ENCODE measurements around the gene CACNB1.

Gene CACNB1

DNA sequence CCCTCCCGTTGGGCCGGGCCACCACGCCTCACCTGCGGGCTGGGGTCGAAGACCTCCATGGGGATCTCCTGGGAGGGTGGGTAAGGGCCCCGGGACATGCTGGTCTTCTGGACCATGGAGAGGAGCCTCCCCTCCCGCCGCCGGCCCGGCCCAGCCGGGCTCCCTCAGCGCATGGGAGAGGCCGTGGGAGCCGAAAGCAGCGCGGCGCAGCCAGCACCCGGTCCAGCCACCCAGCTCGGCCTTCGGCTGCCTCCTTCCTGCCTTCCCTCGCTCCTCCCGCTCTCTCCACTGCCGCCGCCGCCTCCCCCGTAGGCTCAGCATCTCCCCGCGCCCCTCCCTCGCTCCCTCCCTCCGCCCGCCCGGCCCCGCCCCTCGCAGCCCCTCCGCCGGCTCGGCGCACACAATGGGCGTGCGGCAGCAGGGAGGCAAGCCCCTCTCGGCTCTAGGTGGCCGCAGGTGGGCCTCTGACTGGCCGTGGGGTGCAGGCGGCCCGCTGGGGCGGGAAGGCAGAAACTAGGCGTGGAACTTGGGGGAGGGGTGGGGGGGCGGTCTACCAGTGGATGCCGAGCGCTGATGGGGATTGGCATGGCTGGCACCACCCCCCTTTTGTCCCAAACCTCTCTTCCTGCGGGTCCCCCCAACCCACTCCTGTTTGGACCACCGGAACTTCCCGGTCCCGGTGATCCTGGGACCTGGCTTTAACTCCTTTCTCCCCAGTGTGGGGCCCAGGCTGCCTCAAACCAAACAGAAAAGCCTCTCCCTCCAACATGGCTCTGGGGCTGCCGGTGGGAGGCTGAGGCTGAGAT is at the start of gene CACNB1:
CACNB1 (minus strand) TSS at position 290 of the 806 bp plus-strand sequence; CDS start at position 116, 174 bp downstream.
- DNase-seq: peak; percentile 22

DNA sequence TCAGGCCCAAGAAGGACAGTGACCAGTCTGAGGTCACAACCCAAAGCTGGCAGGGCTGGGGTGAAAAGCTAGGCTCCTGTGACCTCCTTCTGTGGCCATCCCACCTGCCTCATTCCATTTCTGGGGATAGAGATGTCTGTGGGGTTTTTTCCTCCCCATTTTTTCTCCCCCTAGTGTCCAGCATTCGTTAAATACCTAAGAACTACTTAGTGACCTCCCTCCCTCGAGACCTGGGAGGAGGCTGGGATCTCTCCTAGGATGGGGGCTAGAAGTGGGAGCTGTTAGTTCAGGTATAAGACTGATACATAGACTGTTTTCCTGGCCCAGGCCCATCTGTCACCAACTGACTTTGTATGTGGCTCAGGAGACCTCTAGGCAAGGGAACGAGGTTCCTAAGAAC is 48.8 kb upstream of the CACNB1 start:
- no peak for DNase-seq

GRCh38 chr17:39244600-39245570 is 47.4 kb upstream of the CACNB1 start:
- peak; percentile 18 for DNase-seq

- DNase-seq: no peak
Observed at GRCh38 chr17:39244016-39244599, 46.6 kb upstream of the CACNB1 start.

GRCh38 chr17:39243155-39243554 is 45.7 kb upstream of the CACNB1 start:
- no peak for DNase-seq

DNA sequence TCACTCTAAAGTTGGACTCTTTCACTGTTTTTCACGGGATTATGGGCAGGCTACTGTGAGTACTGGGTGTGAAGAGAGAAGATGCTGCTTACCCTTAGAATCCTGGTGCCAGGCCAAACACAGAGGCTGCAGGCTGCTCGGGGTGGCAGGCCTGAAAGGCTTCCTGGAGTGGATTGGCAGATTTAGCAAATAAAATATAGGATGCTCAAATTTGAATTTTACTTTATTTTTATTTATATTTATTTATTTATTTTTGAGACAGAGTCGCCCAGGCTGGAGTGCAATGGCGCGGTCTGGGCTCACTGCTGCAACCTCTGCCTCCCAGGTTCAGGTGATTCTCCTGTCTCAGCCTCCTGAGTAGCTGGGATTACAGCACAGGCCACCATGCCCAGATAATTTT is 43.2 kb upstream of the CACNB1 start:
- no peak for DNase-seq

DNA sequence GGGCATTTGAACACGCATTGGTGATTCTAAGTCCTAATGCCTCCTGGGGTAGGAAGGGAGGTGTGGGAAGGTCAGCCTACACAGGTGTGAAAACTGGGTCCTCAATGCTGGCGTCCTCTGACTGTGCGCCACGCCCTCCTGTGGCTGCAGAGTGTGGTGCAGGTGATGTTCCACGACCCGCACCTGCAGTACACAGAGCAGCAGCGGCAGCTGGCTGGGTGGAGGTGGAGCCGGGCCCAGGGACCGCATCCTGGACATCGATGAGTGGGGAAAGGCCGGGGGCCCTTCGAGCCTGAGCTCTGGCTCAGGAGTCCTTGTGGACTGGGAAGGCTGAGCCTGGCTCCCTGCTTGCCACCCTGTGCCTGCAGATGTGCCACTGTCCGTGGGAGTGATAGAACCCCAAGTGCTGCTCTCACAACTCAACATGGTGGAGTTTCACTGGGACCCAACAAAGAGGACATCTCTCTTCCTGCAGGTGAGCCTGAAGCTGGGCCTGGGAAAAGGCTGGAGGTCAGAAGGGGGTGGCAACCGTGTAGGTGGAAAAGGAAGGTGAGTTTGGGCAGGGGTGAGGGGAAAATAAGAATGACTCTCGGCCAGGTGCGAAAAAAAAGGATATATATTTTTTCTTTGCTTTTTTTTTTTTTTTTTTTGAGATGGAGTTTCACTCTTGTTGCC is 42.3 kb upstream of the CACNB1 start:
- DNase-seq: no peak

- no peak for DNase-seq
Observed at GRCh38 chr17:39238311-39238972, 41.0 kb upstream of the CACNB1 start.

DNA sequence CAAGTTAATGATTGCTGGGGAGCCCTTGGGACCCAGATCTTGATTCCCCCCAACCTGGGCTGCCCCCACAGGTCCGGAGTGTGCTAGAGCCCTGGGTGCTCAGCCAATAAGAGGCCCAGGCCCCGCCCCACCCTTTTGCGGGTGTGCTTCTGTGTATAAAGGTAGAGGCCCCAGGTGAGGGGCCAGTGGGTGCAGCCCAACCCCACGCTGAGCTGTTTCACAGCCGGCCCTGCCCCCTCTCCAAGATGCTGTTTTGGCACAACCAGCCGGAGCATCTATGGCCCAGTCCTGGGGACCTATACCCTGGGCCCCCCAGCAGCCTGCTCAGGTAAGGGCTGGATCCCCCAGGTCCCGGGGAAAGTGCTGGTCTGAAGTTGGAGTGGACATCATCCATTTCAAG is 40.1 kb upstream of the CACNB1 start:
- no peak for DNase-seq

GRCh38 chr17:39236981-39237441 is 39.5 kb upstream of the CACNB1 start:
- no peak for DNase-seq

GRCh38 chr17:39236450-39236927 is 39.0 kb upstream of the CACNB1 start:
- no peak for DNase-seq

DNA sequence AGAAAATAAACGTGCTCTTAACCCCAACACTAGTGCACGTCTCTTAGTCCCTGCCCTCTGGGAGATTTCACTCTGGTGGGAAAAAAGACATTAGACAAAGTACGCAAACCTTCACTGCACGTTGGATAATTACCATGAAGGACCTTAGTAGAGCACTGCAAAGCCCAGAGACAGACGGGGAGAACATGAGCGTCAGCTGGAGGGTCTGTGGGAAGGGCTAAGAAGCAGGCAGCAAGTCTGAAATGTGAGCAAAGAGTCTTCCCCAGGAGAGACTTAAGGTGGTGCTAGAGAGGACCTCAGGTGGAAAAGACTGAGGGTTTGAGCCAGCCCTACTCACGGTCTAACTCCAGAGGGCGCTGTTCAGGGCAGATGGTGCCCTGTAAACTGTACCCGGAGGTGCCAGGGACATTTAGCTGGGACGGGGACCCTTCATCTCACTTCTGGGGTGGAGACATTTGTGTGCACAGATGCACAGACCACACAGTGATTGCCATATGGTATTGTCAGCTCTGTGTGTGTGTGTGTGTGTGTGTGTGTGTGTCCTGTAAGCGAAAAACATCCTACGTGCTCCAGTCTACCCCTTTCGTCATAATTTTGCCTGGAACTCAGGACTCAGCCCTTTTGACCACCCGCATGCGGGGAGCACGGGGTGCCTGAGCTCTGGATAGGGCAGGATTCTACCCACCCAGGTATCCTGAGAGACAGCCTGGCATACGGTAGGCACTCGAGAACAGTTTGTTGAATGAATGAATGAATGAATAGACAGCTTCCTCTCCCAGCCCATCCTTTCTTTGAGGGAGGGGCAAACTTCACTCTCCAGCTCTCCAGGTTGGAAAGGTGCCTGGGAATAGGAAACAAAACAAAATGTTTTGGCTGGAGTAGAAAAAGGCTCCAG is 38.3 kb upstream of the CACNB1 start:
- peak; percentile 41 for DNase-seq

DNA sequence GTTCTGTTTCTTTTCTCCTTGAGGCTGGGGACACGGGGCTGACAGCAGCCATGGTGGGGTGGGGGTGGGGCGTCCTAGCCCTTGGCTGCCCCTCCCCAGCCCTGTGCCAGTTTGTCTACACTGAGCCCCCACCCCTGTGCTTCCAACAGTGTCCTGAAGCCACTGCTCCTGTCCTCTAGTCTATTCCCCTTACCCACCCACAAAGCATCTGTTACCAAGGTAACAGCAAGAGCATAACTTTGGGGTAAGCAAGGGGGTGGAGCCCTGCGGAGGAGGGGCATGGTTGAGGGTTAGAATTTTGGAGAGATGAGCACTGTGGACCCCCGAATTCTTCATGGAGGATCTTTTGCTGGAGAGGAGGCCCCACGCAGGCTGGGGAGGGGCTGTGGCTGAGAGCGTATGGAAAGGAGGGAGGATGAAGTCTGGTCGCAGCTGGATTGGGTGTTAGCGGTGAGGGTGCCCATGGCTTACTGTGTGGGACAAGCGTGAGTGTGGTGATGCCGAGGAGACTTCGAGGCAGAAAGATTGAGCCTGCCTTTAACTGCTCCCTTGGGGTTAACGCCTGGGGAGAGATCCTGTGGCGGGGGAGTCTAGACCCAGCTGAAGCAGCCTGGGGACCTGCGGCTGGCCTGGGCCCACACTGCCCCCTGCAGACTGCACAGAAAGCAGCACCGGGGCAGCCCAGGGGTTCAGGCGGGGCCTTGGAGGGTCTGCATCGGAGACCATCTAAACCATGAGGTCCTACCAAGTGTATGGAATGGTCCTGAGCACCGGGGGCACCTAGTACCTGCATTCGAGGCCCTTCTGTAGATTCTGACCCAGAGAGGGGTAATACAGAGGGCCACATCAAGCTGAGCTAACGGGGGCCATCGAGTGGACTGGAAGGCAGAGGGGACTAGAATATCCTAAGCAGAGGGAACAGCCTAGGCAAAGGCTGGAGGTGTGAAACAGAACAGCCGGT is 34.4 kb upstream of the CACNB1 start:
- no peak for DNase-seq

- no peak for DNase-seq
Observed at GRCh38 chr17:39231091-39231561, 33.7 kb upstream of the CACNB1 start.

- DNase-seq: no peak
Observed at GRCh38 chr17:39230361-39230760, 32.9 kb upstream of the CACNB1 start.

DNA sequence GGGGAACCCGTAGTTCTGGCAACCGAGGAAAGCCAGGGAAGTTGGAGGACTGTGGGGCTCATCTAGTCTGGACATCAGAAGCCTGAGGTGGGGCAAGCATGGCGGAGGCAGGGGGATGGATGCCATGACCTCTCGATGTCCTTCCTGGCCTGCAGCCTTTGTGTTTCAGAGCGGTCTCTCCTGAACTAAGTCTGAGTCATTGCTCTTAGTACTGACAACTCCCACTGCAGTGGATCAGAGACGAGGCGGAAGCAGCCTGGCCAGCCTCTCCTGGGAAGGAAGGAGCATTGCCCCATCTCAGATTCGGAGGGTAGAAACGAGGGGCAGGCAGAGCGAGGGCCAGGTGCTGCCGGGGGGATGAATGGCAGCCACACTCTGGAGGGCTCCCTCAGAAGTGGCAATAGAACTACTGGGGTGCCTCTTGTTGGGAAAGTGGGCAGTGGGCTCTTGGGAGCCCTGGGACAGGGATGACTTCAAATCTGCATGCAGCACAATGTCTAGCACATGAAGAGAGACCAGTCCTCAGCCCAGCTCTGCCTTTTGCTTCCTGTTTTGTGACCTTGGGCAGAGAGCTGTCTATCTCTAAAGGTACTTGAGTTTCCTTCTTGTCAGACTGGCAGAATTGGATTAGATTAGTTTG is 31.9 kb upstream of the CACNB1 start:
- DNase-seq: no peak

DNA sequence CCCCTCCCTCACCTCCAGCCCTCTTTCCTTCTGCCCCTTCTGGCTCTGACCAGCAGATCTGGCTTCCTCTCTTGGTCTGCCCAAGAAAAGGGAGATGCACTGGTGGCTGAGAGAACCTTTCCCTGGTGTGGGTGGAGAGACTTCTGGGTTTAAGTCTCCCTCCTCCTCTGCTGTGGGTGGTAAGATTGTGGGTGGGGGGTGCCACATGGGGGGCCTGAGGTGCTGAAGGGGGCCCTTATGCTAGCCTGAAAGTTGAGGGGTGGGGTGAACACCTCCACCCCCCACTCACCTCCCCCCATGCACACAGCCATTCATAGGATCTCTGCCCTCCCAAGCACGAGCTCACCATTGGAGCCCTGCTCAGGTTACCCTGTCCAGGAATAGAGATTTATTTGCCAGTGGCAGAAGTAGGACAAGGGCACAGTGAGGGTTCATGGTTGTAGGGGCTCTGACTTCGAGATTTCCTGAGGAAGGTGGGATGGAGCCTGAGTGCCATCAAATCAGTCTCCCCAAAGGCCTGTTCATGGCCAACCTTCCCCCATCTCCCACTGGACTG is 30.0 kb upstream of the CACNB1 start:
- no peak for DNase-seq

- peak; percentile 36 for DNase-seq
Observed at GRCh38 chr17:39225959-39226683, 28.7 kb upstream of the CACNB1 start.
